ENCODE results near the gene RAB35.

RAB35 gene

GRCh38 chr12:120086801-120087621, 29.5 kb downstream of the RAB35 start (continued):
- no peak for TF ChIP-seq HOXD13 (CRISPR knock-in tag; IDR thresholded peaks at IDR 0.05; ENCODE audit: borderline replicate concordance)
- TF ChIP-seq ZNF518A (tag by site-specific recombination; conservative IDR thresholded peaks at IDR 0.05; ENCODE audit: low read depth), result no peak
- no peak for TF ChIP-seq ZNF366 (tag by site-specific recombination; conservative IDR thresholded peaks at IDR 0.05)
- TF ChIP-seq SP2 (tag by site-specific recombination; IDR thresholded peaks at IDR 0.05), result peak; percentile 98
- TF ChIP-seq ZNF18 (tag by site-specific recombination; IDR thresholded peaks at IDR 0.05), result no peak
- no peak for TF ChIP-seq ZNF558 (tag by site-specific recombination; IDR thresholded peaks at IDR 0.05)
- TF ChIP-seq ZNF544 (tag by site-specific recombination; IDR thresholded peaks at IDR 0.05), result no peak
- TF ChIP-seq ZIC2 (tag by site-specific recombination; IDR thresholded peaks at IDR 0.05), result peak; percentile 97
- TF ChIP-seq ZNF76 (tag by site-specific recombination; IDR thresholded peaks at IDR 0.05; ENCODE audit: borderline replicate concordance, low read depth), result peak; percentile 85
- TF ChIP-seq ZNF302 (tag by site-specific recombination; IDR thresholded peaks at IDR 0.05; ENCODE audit: low read depth), result no peak
- TF ChIP-seq ZNF404 (tag by site-specific recombination; IDR thresholded peaks at IDR 0.05), result no peak
- no peak for TF ChIP-seq ZNF433 (tag by site-specific recombination; IDR thresholded peaks at IDR 0.05; ENCODE audit: low read depth)
- no peak for TF ChIP-seq ZNF585B (tag by site-specific recombination; IDR thresholded peaks at IDR 0.05)
- TF ChIP-seq PATZ1 (tag by site-specific recombination; IDR thresholded peaks at IDR 0.05), result peak; percentile 94
- TF ChIP-seq IKZF3 (tag by site-specific recombination; IDR thresholded peaks at IDR 0.05), result peak; percentile 78
- no peak for TF ChIP-seq ZNF514 (tag by site-specific recombination; IDR thresholded peaks at IDR 0.05)
- TF ChIP-seq ZNF169 (tag by site-specific recombination; IDR thresholded peaks at IDR 0.05), result no peak
- TF ChIP-seq KLF8 (tag by site-specific recombination; IDR thresholded peaks at IDR 0.05), result peak; percentile 77
- TF ChIP-seq ZNF549 (tag by site-specific recombination; IDR thresholded peaks at IDR 0.05), result no peak
- TF ChIP-seq ZBTB17 (tag by site-specific recombination; IDR thresholded peaks at IDR 0.05), result peak; percentile 97
- no peak for TF ChIP-seq ZNF747 (tag by site-specific recombination; IDR thresholded peaks at IDR 0.05)
- peak; percentile 94 for TF ChIP-seq ZBTB48 (tag by site-specific recombination; IDR thresholded peaks at IDR 0.05)
- TF ChIP-seq TCF7L2 (IDR thresholded peaks at IDR 0.05; ENCODE audit: borderline replicate concordance, low read depth, low read length), result no peak
- TF ChIP-seq ZNF148 (tag by site-specific recombination; IDR thresholded peaks at IDR 0.05; ENCODE audit: borderline replicate concordance), result no peak
- 0 out of 2 replicates have a peak, but pooled peaks have one; percentile 28 for TF ChIP-seq ZNF184 (tag by site-specific recombination; IDR thresholded peaks at IDR 0.05)
- no peak for TF ChIP-seq KLF7 (tag by site-specific recombination; IDR thresholded peaks at IDR 0.05; ENCODE audit: borderline replicate concordance)
- no peak for TF ChIP-seq ZNF266 (tag by site-specific recombination; IDR thresholded peaks at IDR 0.05; ENCODE audit: low read depth)

Measured in HEK293 (cell line).